ENCODE measurements around the gene RHOT2.

Gene RHOT2

GRCh38 chr16:702341-702740, 34.4 kb downstream of the RHOT2 start:
- no peak for DNase-seq

GRCh38 chr16:703406-703805, 35.5 kb downstream of the RHOT2 start:
- no peak for DNase-seq

- DNase-seq = no peak
Measured at GRCh38 chr16:704047-704446, 36.1 kb downstream of the RHOT2 start.

DNA sequence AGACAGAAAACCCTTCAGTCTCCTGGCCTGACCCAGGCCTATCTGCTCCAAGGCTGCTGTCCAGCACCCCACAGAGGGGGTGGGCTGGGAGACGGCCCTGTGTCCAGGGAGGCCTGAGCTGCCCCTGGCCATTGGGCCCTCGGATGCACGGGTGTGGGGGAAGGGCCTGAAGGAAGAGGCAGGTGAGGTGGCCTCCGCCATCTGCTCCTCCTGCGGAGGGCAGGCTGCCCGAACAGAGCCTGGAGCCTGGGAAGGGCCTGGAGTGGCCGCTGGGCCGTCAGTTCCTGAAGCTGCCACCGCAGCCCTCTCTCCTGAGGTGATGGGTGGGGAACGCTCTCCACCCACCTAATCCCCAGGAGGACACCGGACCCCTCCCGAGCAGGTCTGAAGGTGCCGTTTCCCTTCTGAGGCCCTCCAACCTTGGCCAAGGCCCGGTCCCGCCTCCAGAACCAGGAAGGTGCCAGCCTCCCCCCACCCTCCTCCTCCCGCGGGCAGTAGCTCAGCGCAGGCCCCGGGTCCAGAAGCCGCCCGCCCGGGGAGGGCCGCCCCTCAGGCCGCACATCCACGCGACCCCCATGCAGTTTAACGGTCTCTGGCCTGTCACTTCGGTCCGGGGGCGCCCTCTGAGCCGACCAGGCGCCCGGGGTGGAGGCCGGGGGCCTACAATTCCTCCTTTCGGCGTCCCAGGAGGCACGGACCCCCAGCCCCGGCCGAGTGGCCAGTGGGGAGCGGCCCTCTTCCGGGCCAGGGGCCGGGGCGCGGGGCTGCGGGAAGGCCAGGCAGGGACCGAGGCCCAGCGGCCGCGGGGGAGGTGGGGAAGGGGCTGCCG, 36.8 kb downstream of the RHOT2 start:
- DNase-seq = no peak

GRCh38 chr16:705431-706188, 37.7 kb downstream of the RHOT2 start, which contains the start of gene FBXL16:
Gene FBXL16 (minus strand): TSS chr16:705801. CDS start chr16:697405, 8,396 bp downstream.
- no peak for DNase-seq

- DNase-seq = no peak
Measured at GRCh38 chr16:706189-707061, 38.5 kb downstream of the RHOT2 start.

- DNase-seq = no peak
Measured at GRCh38 chr16:707062-707538, 39.2 kb downstream of the RHOT2 start.

- DNase-seq = no peak
Measured at GRCh38 chr16:708019-708418, 40.1 kb downstream of the RHOT2 start.

- DNase-seq = no peak
Measured at GRCh38 chr16:708959-709358, 41.0 kb downstream of the RHOT2 start.

GRCh38 chr16:709566-710499, 41.9 kb downstream of the RHOT2 start:
- DNase-seq = peak; percentile 80

GRCh38 chr16:710500-711075, 42.7 kb downstream of the RHOT2 start:
- no peak for DNase-seq

GRCh38 chr16:711084-711483, 43.2 kb downstream of the RHOT2 start:
- no peak for DNase-seq

DNA sequence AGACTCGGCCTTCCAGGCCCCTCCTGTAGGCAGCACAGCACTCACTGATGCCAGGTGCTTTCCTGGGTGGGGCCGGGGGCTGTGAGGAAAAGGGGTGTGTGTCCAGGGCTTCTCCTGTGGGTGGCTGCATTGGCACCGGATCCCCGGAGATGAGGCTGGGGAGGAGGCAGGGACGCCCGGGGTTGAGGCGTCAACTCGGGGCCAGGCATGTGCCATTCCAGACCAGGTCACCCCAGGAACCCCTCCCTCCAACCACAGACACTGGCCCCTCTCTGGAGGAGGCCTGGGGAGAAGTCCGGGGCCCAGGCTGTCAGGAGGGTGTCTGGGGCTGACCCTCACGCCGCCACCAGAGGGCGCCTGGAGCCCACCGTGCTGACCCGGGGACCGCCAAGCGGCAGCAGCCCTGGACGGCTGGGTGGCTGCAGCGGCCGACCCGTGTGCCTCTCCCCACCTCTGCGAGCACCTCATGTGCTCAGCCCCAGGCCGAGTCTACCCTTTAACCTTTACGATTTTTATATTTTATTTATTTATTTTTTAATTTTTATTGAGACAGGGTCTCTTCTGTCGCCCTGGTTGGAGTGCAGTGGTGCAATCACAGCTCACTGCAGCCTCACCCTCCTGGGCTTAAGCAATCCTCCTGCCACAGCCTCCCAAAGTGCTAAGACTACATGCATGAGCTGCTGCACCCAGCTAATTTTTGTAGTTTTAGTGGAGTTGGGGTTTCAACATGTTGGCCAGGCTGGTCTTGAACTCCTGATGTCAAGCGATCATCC, 43.8 kb downstream of the RHOT2 start:
- peak; percentile 64 for DNase-seq

- DNase-seq = peak; percentile 95
Measured at GRCh38 chr16:712740-713250, 44.9 kb downstream of the RHOT2 start.

DNA sequence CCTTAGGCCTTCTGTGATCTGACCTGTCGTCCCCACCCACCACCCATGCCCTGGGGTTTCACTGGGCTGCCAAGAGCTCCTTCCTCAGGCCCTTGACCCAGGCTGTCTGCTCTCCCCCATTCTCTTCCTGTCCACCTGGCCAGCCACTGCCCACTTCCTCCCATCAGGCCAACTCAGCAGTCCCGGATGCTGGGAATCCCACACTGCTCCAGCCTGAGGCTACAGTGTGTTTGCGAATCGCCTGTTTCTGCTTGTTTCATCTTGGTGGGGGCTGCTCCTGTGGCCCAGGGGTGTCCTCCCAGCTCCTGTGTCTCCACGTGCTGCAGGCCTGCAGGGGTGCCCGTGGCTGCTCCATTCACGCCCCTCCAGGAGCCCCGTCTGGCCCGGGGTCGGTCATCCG, 46.1 kb downstream of the RHOT2 start:
- DNase-seq = no peak

GRCh38 chr16:714558-715476, 46.9 kb downstream of the RHOT2 start, which contains the start of gene METRN:
Gene METRN (plus strand): TSS chr16:715118. CDS start chr16:715290, 172 bp downstream.
- peak; percentile 88 for DNase-seq

GRCh38 chr16:715477-716199, 47.7 kb downstream of the RHOT2 start:
- DNase-seq = peak; percentile 42

- DNase-seq = no peak
Measured at GRCh38 chr16:716200-716568, 48.3 kb downstream of the RHOT2 start.

All from fibroblast of skin of scalp (primary cell).